OCI-LY3 (cell line): ENCODE measurements around the gene ADRB1.

Source experiments
- EZH2phosphoT487 ChIP-seq: fragments of 200-600 bp; shearing (Covaris generic); IDR thresholded peaks from 2 replicates; pipeline ENCODE4 v1.6.1; 2018; ENCODE audit warnings: antibody characterized with exemption, mixed run types, low read depth
- TF ChIP-seq, protein P1 (sequence below): fragments of 200-600, 300-600 bp; sonication (generic); IDR thresholded peaks from 2 replicates; pipeline ENCODE4 v1.5.1; 2014; ENCODE audit warnings: antibody characterized with exemption, low read length, low read depth

DNA sequence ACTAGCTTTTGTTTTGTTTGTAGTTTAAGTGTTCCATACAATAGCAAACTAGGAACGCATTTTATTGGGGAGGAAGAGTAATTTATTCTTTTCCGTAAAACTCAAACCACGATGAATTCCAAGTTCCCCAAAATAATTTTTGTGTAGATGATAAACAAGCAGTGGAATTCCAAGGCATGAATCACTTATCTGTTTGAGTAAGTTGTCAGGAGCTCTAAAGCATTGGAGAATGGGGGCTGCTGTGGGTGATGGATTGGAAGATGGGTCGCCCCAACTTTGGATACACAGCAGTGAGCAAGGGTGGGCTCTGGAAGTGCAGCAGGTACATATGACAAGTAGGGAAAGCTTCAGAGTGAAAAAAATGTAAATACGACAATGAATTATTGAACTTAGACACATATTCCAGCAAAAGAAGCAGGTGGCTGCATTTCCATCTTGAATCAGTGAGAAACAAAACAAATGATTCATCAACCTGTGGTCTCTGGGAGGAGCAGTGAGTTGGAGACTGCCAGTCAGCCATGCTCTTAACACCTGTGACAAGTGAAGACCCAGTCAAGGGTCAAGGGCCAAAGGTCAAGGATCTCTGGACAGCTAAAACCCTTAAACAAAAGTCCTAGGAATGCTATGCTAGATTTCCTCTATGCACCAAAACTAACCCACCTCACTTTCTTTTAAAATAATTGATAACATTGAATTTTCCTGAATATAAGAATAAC lies 34.2 kb upstream of the ADRB1 start:
- TF ChIP-seq, protein P1, sequence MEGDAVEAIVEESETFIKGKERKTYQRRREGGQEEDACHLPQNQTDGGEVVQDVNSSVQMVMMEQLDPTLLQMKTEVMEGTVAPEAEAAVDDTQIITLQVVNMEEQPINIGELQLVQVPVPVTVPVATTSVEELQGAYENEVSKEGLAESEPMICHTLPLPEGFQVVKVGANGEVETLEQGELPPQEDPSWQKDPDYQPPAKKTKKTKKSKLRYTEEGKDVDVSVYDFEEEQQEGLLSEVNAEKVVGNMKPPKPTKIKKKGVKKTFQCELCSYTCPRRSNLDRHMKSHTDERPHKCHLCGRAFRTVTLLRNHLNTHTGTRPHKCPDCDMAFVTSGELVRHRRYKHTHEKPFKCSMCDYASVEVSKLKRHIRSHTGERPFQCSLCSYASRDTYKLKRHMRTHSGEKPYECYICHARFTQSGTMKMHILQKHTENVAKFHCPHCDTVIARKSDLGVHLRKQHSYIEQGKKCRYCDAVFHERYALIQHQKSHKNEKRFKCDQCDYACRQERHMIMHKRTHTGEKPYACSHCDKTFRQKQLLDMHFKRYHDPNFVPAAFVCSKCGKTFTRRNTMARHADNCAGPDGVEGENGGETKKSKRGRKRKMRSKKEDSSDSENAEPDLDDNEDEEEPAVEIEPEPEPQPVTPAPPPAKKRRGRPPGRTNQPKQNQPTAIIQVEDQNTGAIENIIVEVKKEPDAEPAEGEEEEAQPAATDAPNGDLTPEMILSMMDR, result no peak
- TF ChIP-seq EZH2phosphoT487, result no peak
